Common myeloid progenitor, CD34-positive (primary cell): ENCODE results near the gene EXOC6.
"Not testable (repeated sequence)": the region's sequence is repeated elsewhere in the genome, so short reads cannot be mapped to it uniquely, and the experiment has no call there.

Experiments used
- CTCF ChIA-PET: fragments of 350-600 bp; sonication (Branson Sonifier 250); formaldehyde crosslinking; loops from one replicate; lab custom pipeline; 2021; ENCODE audit warnings: antibody characterized with exemption; lab: Charles Lee
- POLR2A ChIA-PET: fragments of 350-600 bp; sonication (Branson Sonifier 250); formaldehyde crosslinking; loops from one replicate; lab custom pipeline; 2021; ENCODE audit warnings: antibody characterized with exemption; lab: Charles Lee
- DNase-seq, 3 donors: peaks; one replicate each; pipeline versions ENCODE4 v3.0.0 to v3.0.0-alpha.2; 2013
- H3K27ac ChIP-seq, 2 experiments: 1 replicate in 1 of 2; 2 replicates in 1 of 2; pipeline ENCODE4 v1.7.0; 2013; ENCODE audit warnings: inconsistent platforms in 2 of 2, low read length in 2 of 2, mild to moderate bottlenecking in 2 of 2, low read depth in 1 of 2, moderate library complexity in 1 of 2; ENCODE audit not compliant: severe bottlenecking in 2 of 2, insufficient read depth in 1 of 2, poor library complexity in 1 of 2
- H3K27me3 ChIP-seq, 5 experiments: replicated peaks in 2 of 5; 1 replicate in 3 of 5; 2 replicates in 2 of 5; pipeline versions ENCODE4 v1.6.1 to v1.7.0; 2013; ENCODE audit warnings: low read length in 4 of 5, mild to moderate bottlenecking in 2 of 5, moderate library complexity in 2 of 5, inconsistent platforms in 1 of 5; ENCODE audit not compliant: insufficient read depth in 5 of 5, control insufficient read depth in 4 of 5
- H3K36me3 ChIP-seq, 4 experiments: 1 replicate in 2 of 4; 2 replicates in 2 of 4; pipeline versions ENCODE4 v1.6.1 to v1.7.0; 2013; ENCODE audit warnings: low read length in 3 of 4, control low read depth in 1 of 4, mild to moderate bottlenecking in 1 of 4; ENCODE audit not compliant: control insufficient read depth in 4 of 4, insufficient read depth in 4 of 4
- H3K4me1 ChIP-seq, 4 experiments: 1 replicate in 3 of 4; 2 replicates in 1 of 4; pipeline versions ENCODE4 v1.6.1 to v1.7.1; 2013; ENCODE audit warnings: low read length in 3 of 4, mild to moderate bottlenecking in 3 of 4, control low read depth in 1 of 4, inconsistent platforms in 1 of 4, moderate library complexity in 1 of 4; ENCODE audit not compliant: control insufficient read depth in 4 of 4, insufficient read depth in 4 of 4; ENCODE audit errors: control extremely low read depth in 1 of 4
- H3K4me3 ChIP-seq, 7 experiments: 1 replicate in 4 of 7; 2 replicates in 3 of 7; pipeline versions ENCODE4 v1.5.1 to v1.7.0; 2013; ENCODE audit warnings: mild to moderate bottlenecking in 7 of 7, low read length in 6 of 7, moderate library complexity in 6 of 7, inconsistent platforms in 2 of 7, low read depth in 2 of 7, control low read depth in 1 of 7; ENCODE audit not compliant: insufficient read depth in 4 of 7, control insufficient read depth in 1 of 7; ENCODE audit errors: extremely low read depth in 1 of 7
- H3K9me3 ChIP-seq, 5 experiments: 1 replicate in 4 of 5; 2 replicates in 1 of 5; pipeline versions ENCODE4 v1.6.1 to v1.7.1; 2013; ENCODE audit warnings: low read length in 4 of 5, mild to moderate bottlenecking in 2 of 5, inconsistent platforms in 1 of 5, low read depth in 1 of 5, moderate library complexity in 1 of 5; ENCODE audit not compliant: control insufficient read depth in 4 of 5, insufficient read depth in 2 of 5; ENCODE audit errors: control extremely low read depth in 1 of 5
- WGBS: methylation state at CpG from one replicate; pipeline ENCODE4 v1.1.5; 2013; ENCODE audit not compliant: insufficient coverage; 5-methylcytosine and 5-hydroxymethylcytosine counted together

EXOC6 gene

DNA sequence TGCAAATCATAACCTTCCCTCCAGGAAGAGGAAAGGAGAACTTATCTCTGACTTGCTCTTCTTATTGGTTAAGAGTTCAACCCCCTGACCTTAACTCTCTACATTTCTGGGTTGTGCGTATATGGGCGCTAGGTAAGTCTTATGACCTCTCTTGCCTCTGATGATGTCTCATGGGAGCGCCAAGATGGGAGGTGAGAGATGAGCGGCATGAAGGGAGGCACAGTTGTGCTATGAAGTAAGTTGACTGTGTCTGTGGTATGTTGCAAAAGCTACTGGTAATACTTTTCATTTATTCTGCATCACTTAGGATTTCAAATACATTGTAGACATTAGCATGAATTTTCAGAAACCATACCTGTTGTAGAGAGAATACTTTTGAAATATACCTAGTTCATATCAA is 59.0 kb downstream of the EXOC6 start:
- H3K27ac ChIP-seq = no peak overlapping the region
- no peaks in the 10 kb centered on the region for H3K4me1 ChIP-seq
- H3K36me3 ChIP-seq = peaks cover 10 to 33% (median 13%) of the 10 kb centered on the region in 4 experiments
- no peaks in the 10 kb centered on the region for H3K27me3 ChIP-seq
- no peak overlapping the region for H3K4me3 ChIP-seq
- peaks cover 0 to 3% (median 0%) of the 10 kb centered on the region in 5 experiments for H3K9me3 ChIP-seq
- DNase-seq = no peak
- ChIA-PET POLR2A (no interaction called here), CTCF (interaction anchor here (1.2 kb wide), 1 partner anchor 15 kb away, joined by 4 read pairs; no protein-coding TSS in a partner anchor)
- 100% methylated on average over 1 of the region's 4 CpGs for WGBS

DNA sequence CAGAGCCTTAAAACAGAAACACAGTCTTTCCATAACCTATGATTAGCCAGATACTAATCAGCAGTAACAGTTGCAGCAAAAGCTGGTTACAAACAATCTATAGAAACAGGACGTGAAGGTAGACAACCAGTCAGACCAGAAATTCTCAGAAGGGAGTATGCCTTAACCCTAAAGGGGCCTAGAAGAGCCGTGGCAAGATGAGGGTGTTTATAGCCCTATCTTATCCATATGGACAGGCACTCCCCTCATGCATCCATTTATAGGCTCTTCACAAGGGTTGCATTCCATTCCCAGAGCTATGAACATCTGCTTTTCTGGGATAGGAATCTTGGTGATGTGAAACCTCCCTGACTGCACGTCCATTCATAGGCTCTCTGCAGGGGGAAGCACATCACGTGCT is 64.3 kb downstream of the EXOC6 start:
- POLR2A ChIA-PET, H3K9me3 ChIP-seq, H3K4me1 ChIP-seq, DNase-seq, H3K4me3 ChIP-seq, H3K27ac ChIP-seq, H3K27me3 ChIP-seq: not testable (repeated sequence)
- CTCF ChIA-PET = interaction anchor here (1.7 to 2.0 kb wide), 2 partner anchors 11 to 20 kb away, joined by 3 to 6 read pairs; no protein-coding TSS in a partner anchor
- no CpG with 5 or more reads among the region's 4 CpGs for WGBS
- H3K36me3 ChIP-seq = peaks cover 10 to 14% (median 12%) of the 10 kb centered on the region in 4 experiments

GRCh38 chr10:92913973-92914372 is 65.7 kb downstream of the EXOC6 start:
- 94% methylated on average over 6 of the region's 6 CpGs for WGBS
- Histone ChIP-seq H3K27ac (no peak overlapping the region), H3K36me3 (peaks cover 15 to 21% (median 17%) of the 10 kb centered on the region in 4 experiments), H3K9me3 (no peaks in the 10 kb centered on the region), H3K27me3 (no peaks in the 10 kb centered on the region), H3K4me1 (no peaks in the 10 kb centered on the region), H3K4me3 (no peak overlapping the region)
- ChIA-PET CTCF (interaction anchor here (1.4 to 2.0 kb wide), 2 partner anchors 13 to 21 kb away, joined by 4 to 6 read pairs; no protein-coding TSS in a partner anchor), POLR2A (no interaction called here)
- no peak for DNase-seq

DNA sequence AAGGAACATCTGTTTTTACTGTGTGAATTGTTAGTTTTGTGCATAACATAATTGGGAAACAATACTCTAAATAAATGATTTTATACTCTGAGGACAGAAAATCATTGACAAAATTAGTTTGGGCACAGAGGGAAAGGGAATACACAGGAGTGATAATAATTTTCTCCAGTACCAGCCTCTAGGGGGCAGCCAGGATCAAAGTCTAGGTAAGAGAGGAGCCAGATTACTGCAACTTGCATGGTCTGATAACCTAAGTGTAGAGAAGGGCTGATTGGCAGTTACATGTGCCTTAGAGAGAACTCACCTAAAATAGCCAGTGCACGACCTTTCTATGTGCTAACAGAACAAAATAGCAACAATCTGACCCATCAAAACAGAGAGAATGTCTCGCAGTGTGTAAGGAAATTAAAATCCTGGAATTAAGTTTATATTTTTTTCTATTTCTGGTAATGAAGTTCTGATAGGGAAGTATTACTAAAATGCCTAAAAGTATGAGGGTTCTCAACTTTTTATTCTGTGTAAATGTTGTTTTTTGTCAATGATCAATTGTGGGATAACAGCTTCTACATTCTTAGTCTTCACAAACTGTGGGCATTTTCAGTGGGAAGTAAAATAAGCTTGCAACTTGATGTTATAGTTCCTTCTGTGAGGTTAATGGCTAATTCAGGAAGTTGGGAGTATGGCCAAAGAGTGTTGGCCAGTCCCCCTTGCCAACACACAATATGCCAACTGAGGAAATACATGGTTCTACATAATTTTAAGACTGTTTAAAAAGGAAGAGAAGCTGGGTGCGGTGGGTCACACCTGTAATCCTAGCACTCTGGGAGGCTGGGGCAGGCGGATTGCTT is 66.4 kb downstream of the EXOC6 start:
- no peak overlapping the region for H3K27ac ChIP-seq
- WGBS = no CpG with 5 or more reads among the region's 4 CpGs
- CTCF ChIA-PET = interaction anchor here (1.4 to 2.0 kb wide), 2 partner anchors 13 to 22 kb away, joined by 4 to 6 read pairs; no protein-coding TSS in a partner anchor
- no peaks in the 10 kb centered on the region for H3K4me1 ChIP-seq
- no peak overlapping the region for H3K4me3 ChIP-seq
- H3K36me3 ChIP-seq = peaks cover 16 to 26% (median 21%) of the 10 kb centered on the region in 4 experiments
- POLR2A ChIA-PET = no interaction called here
- DNase-seq = peak; percentile 38 to 57 (median 53)
- no peaks in the 10 kb centered on the region for H3K27me3 ChIP-seq
- peaks cover 0 to 2% (median 0%) of the 10 kb centered on the region in 5 experiments for H3K9me3 ChIP-seq

- Histone ChIP-seq H3K36me3 (peaks cover 17 to 32% (median 23%) of the 10 kb centered on the region in 4 experiments), H3K9me3 (peaks cover 0 to 10% (median 3%) of the 10 kb centered on the region in 5 experiments), H3K4me3 (no peak overlapping the region), H3K4me1 (no peaks in the 10 kb centered on the region), H3K27ac (no peak overlapping the region), H3K27me3 (no peaks in the 10 kb centered on the region)
- ChIA-PET CTCF (interaction anchor here (0.6 kb wide), 1 partner anchor 146 kb away, joined by 3 read pairs; no protein-coding TSS in a partner anchor), POLR2A (interaction anchor here (0.6 kb wide), 1 partner anchor 1499 kb away, joined by 3 read pairs; no protein-coding TSS in a partner anchor)
- WGBS = 100% methylated on average over 1 of the region's 3 CpGs
- DNase-seq = no peak
Observed at GRCh38 chr10:92915892-92916291, 67.6 kb downstream of the EXOC6 start.

DNA sequence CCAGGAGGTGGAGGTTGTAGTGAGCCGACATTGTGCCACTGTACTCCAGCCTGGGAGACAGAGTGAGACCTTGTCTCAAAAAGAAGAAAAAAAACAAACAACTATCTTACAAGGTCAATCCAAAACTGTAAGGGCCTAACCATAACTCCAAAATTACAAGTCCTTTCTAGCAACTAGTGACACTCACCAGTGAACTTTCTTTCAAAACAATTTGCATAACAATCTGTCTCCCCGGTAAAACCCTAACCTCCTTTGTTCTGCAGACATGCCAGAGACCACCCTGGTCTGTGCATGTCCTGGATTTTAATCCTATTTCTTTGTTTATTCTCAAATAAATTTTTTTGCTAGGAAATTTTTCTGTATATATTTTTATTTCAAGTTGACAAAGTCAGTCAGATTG is 68.1 kb downstream of the EXOC6 start:
- DNase-seq = no peak
- Histone ChIP-seq H3K27ac (no peak overlapping the region), H3K4me3 (no peak overlapping the region), H3K27me3 (no peaks in the 10 kb centered on the region), H3K36me3 (peaks cover 15 to 35% (median 23%) of the 10 kb centered on the region in 4 experiments), H3K4me1 (no peaks in the 10 kb centered on the region), H3K9me3 (peaks cover 0 to 13% (median 3%) of the 10 kb centered on the region in 5 experiments)
- ChIA-PET CTCF (interaction anchor here (0.5 to 0.6 kb wide), 2 partner anchors 33 to 145 kb away, joined by 3 read pairs; no protein-coding TSS in a partner anchor), POLR2A (interaction anchor here (0.6 kb wide), 1 partner anchor 1499 kb away, joined by 3 read pairs; no protein-coding TSS in a partner anchor)
- WGBS = no CpG with 5 or more reads among the region's 2 CpGs
